GM19455 (cell line): ENCODE results near the gene ARSA.
"Not testable (repeated sequence)": the region's sequence is repeated elsewhere in the genome, so short reads cannot be mapped to it uniquely, and the experiment has no call there.

Experiments used
- ATAC-seq: cut with Tn5 transposase; IDR thresholded peaks from one replicate; pipeline ENCODE4 v1.9.1; 2021; ENCODE audit not compliant: unreplicated experiment

ARSA gene

GRCh38 chr22:50624347-50625130 is 3.4 kb downstream of the ARSA start:
- no peak for ATAC-seq

GRCh38 chr22:50622723-50623327 is 5.1 kb downstream of the ARSA start:
- ATAC-seq: no peak

- no peak for ATAC-seq
These were observed 5.8 kb downstream of the ARSA start for GRCh38 chr22:50621948-50622722.

- ATAC-seq: no peak
These were observed 6.5 kb downstream of the ARSA start for GRCh38 chr22:50621356-50621880.

GRCh38 chr22:50620593-50621355 is 7.2 kb downstream of the ARSA start:
- peak; percentile 61 for ATAC-seq

- not testable (repeated sequence) for ATAC-seq
These were observed 13.7 kb downstream of the ARSA start for GRCh38 chr22:50614296-50614695.

GRCh38 chr22:50613291-50613981 is 14.5 kb downstream of the ARSA start:
- no peak for ATAC-seq

- ATAC-seq: no peak
These were observed 15.3 kb downstream of the ARSA start for GRCh38 chr22:50612528-50613221.

- no peak for ATAC-seq
These were observed 15.8 kb downstream of the ARSA start for GRCh38 chr22:50612168-50612527.

- ATAC-seq: no peak
These were observed 16.5 kb downstream of the ARSA start for GRCh38 chr22:50611341-50612060.

GRCh38 chr22:50610581-50610980 is 17.4 kb downstream of the ARSA start:
- no peak for ATAC-seq

GRCh38 chr22:50610041-50610451 is 17.9 kb downstream of the ARSA start:
- no peak for ATAC-seq

- ATAC-seq: no peak
These were observed 18.4 kb downstream of the ARSA start for GRCh38 chr22:50609599-50609998.

GRCh38 chr22:50608996-50609395 is 19.0 kb downstream of the ARSA start:
- ATAC-seq: no peak

- not testable (repeated sequence) for ATAC-seq
These were observed 19.7 kb downstream of the ARSA start for GRCh38 chr22:50608058-50608840.

GRCh38 chr22:50607659-50608020 is 20.3 kb downstream of the ARSA start:
- no peak for ATAC-seq

GRCh38 chr22:50606946-50607658 is 20.9 kb downstream of the ARSA start:
- ATAC-seq: no peak
